Measurements from ENCODE around the gene ZNF423. TPM values are rescaled to one million over a fixed set of nuclear protein-coding genes. Genes with fewer than 3 reads are reported as not detected.

ZNF423 gene
- total and polyA plus RNA-seq, 7 donors: 0.69 to 19.7 (median 3.6) TPM

GRCh38 chr16:49698931-49699840 lies 156.7 kb downstream of the ZNF423 start:
- intact Hi-C loops (cut with DNase I): no loop called here
- WGBS, 2 donors: 77 to 79% methylated on average over 18 of the region's 18 CpGs

DNA sequence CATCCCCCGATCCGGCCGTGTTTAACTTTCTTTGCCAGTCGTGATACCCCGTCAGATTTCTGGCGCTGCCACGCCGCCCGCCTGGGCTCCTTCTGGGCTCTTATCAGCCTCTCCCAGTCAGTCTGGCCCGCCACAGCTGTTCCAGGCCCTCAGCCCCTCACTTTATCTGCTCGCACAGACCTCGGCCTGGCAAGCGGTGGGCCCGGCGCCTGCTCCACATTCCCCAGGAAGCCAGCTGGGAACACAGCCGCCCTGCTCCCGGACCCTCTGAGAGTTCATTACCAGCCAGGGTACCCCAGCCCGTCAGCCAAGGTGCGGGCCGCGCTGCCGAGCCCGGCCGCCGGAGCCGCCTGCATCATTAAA lies 157.5 kb downstream of the ZNF423 start:
- DNase-seq: no peak
- WGBS, 2 donors: 72 to 85% methylated on average over 26 of the region's 26 CpGs
- Histone ChIP-seq H3K36me3 (no peaks in the 10 kb centered on the region), H3K4me1 (peaks cover 0 to 36% (median 26%) of the 10 kb centered on the region in 4 donors), H3K9me3 (no peaks in the 10 kb centered on the region), H3K4me3 (no peak overlapping the region), H3K27me3 (no peaks in the 10 kb centered on the region), H3K27ac (no peak overlapping the region)
- TF ChIP-seq POLR2A (IDR thresholded peaks at IDR 0.05) (no peak), POLR2AphosphoS5 (IDR thresholded peaks at IDR 0.05) (no peak), EP300 (IDR thresholded peaks at IDR 0.05) (no peak), CTCF (IDR thresholded peaks at IDR 0.05) (no peak)
- intact Hi-C loops (cut with DNase I): no loop called here

More at GRCh38 chr16:49698931-49699840, 156.7 kb downstream of the ZNF423 start:
- peak overlapping the region; percentile 14 to 77 (median 49) for H3K27ac ChIP-seq
- no peak overlapping the region for H3K4me3 ChIP-seq
- H3K4me1 ChIP-seq: peaks cover 0 to 36% (median 26%) of the 10 kb centered on the region in 4 donors
- DNase-seq: peak; percentile 79
- no peak for TF ChIP-seq POLR2AphosphoS5 (IDR thresholded peaks at IDR 0.05)
- no peaks in the 10 kb centered on the region for H3K9me3 ChIP-seq
- H3K36me3 ChIP-seq: no peaks in the 10 kb centered on the region
- no peaks in the 10 kb centered on the region for H3K27me3 ChIP-seq

- no peaks in the 10 kb centered on the region for H3K27me3 ChIP-seq
- TF ChIP-seq POLR2AphosphoS5 (IDR thresholded peaks at IDR 0.05) (no peak), EP300 (IDR thresholded peaks at IDR 0.05) (no peak), CTCF (IDR thresholded peaks at IDR 0.05) (no peak), POLR2A (IDR thresholded peaks at IDR 0.05) (no peak)
- H3K36me3 ChIP-seq: no peaks in the 10 kb centered on the region
- H3K9me3 ChIP-seq: no peaks in the 10 kb centered on the region
- intact Hi-C loops (cut with DNase I): no loop called here
- DNase-seq: no peak
- no peak overlapping the region for H3K27ac ChIP-seq
- peaks cover 0 to 36% (median 25%) of the 10 kb centered on the region in 4 donors for H3K4me1 ChIP-seq
- H3K4me3 ChIP-seq: no peak overlapping the region
- 87 to 90% methylated on average over 28 of the region's 28 CpGs for WGBS, 2 donors
Measured at GRCh38 chr16:49697631-49698452, 158.1 kb downstream of the ZNF423 start.

- no peaks in the 10 kb centered on the region for H3K27me3 ChIP-seq
- TF ChIP-seq POLR2A (IDR thresholded peaks at IDR 0.05) (no peak), POLR2AphosphoS5 (IDR thresholded peaks at IDR 0.05) (no peak), CTCF (IDR thresholded peaks at IDR 0.05) (no peak), EP300 (IDR thresholded peaks at IDR 0.05) (no peak)
- no peak for DNase-seq
- H3K36me3 ChIP-seq: no peaks in the 10 kb centered on the region
- no peak overlapping the region for H3K27ac ChIP-seq
- intact Hi-C loops (cut with DNase I): no loop called here
- H3K4me3 ChIP-seq: no peak overlapping the region
- H3K9me3 ChIP-seq: no peaks in the 10 kb centered on the region
- 89 to 90% methylated on average over 14 of the region's 14 CpGs for WGBS, 2 donors
- H3K4me1 ChIP-seq: peaks cover 0 to 24% (median 19%) of the 10 kb centered on the region in 4 donors
Measured at GRCh38 chr16:49696414-49697101, 159.4 kb downstream of the ZNF423 start.
